PC-3 (cell line): ENCODE results near the gene C1QTNF5. TPM values are rescaled to one million over a fixed set of nuclear protein-coding genes. Genes with fewer than 3 reads are reported as not detected.
A peak's percentile ranks its signal among the peaks of the same experiment; 100 is the strongest.

Experiments used
- ATAC-seq: fragments of 200-7000 bp; cut with Tn5 transposase; 2 replicates; pipeline ENCODE4 v1.9.1; 2020; ENCODE audit warnings: mild to moderate bottlenecking, moderate library complexity
- BruUV-seq: library from RNA; stranded (reverse); fragments of 400-500 nt; replicated peaks from 2 replicates; lab custom pipeline; 2021; lab: Mats Ljungman, UMichigan
- CTCF ChIA-PET: fragments of 300-600 bp; sonication (Branson Sonifier 250); formaldehyde crosslinking; loops from one replicate; lab custom pipeline; 2022; ENCODE audit warnings: antibody characterized with exemption; lab: Charles Lee
- POLR2A ChIA-PET: fragments of 300-600 bp; sonication (Branson Sonifier 250); formaldehyde crosslinking; loops from one replicate; lab custom pipeline; 2022; ENCODE audit warnings: antibody characterized with exemption; ENCODE audit not compliant: unreplicated experiment; lab: Charles Lee
- DNase-seq: peaks from one replicate; pipeline ENCODE4 v3.0.0-alpha.2; 2015
- H2AFZ ChIP-seq: fragments of 300-600 bp; sonication (generic); 2 replicates; pipeline ENCODE4 v1.6.0; 2016; ENCODE audit warnings: antibody characterized with exemption, low read length
- H3F3A ChIP-seq: fragments of 300-600 bp; sonication (generic); one replicate; pipeline ENCODE4 v1.6.0; 2017; ENCODE audit warnings: antibody characterized with exemption, low read length, control low read depth, mild to moderate bottlenecking; ENCODE audit not compliant: unreplicated experiment
- H3K27ac ChIP-seq: fragments of 300-600 bp; sonication (generic); 2 replicates; pipeline ENCODE4 v1.5.1; 2016; ENCODE audit warnings: mild to moderate bottlenecking, low read length
- H3K27me3 ChIP-seq: fragments of 300-600 bp; sonication (generic); 2 replicates; pipeline ENCODE4 v1.6.1; 2016; ENCODE audit warnings: low read length, mixed read lengths
- H3K36me3 ChIP-seq: fragments of 300-600 bp; sonication (generic); 2 replicates; pipeline ENCODE4 v1.6.1; 2016; ENCODE audit warnings: low read depth, mixed run types, low read length, mixed read lengths
- H3K4me1 ChIP-seq: fragments of 300-600 bp; sonication (generic); 2 replicates; pipeline ENCODE4 v1.5.1; 2016; ENCODE audit warnings: low read length; ENCODE audit not compliant: insufficient read depth
- H3K4me2 ChIP-seq: fragments of 300-600 bp; sonication (generic); 2 replicates; pipeline ENCODE4 v1.6.0; 2016; ENCODE audit warnings: low read length
- H3K4me3 ChIP-seq: fragments of 300-600 bp; sonication (generic); 2 replicates; pipeline ENCODE4 v1.5.1; 2016; ENCODE audit warnings: mild to moderate bottlenecking, low read length, mixed read lengths
- H3K79me2 ChIP-seq: fragments of 300-600 bp; sonication (generic); 2 replicates; pipeline ENCODE4 v1.6.1; 2017; ENCODE audit warnings: low read length, mixed read lengths
- H3K9ac ChIP-seq: fragments of 300-600 bp; sonication (generic); 2 replicates; pipeline ENCODE4 v1.6.0; 2016; ENCODE audit warnings: mild to moderate bottlenecking, low read length
- H3K9me2 ChIP-seq: fragments of 300-600 bp; sonication (generic); replicated peaks from 2 replicates; pipeline ENCODE4 v1.6.1; 2016; ENCODE audit warnings: mixed run types, low read length, mixed read lengths
- H3K9me3 ChIP-seq: fragments of 300-600 bp; sonication (generic); 2 replicates; pipeline ENCODE4 v1.6.1; 2016; ENCODE audit warnings: low read length, mixed read lengths
- H4K20me1 ChIP-seq: fragments of 300-600 bp; sonication (generic); 2 replicates; pipeline ENCODE4 v1.6.1; 2016; ENCODE audit warnings: low read length, mixed read lengths
- CTCF ChIP-seq: fragments of 300-600 bp; sonication (generic); conservative IDR thresholded peaks from 2 replicates; pipeline ENCODE4 v1.5.1; 2017; ENCODE audit warnings: antibody characterized with exemption, low read depth, mild to moderate bottlenecking, low read length
- EZH2 ChIP-seq: fragments of 300-600 bp; sonication (generic); IDR thresholded peaks from one replicate; pipeline ENCODE4 v1.6.1; 2017; ENCODE audit warnings: antibody characterized with exemption, mild to moderate bottlenecking, low read length; ENCODE audit not compliant: unreplicated experiment
- EZH2phosphoT487 ChIP-seq: fragments of 300-600 bp; sonication (generic); IDR thresholded peaks from 2 replicates; pipeline ENCODE4 v1.6.1; 2018; ENCODE audit warnings: mild to moderate bottlenecking, antibody characterized with exemption, low read length, borderline replicate concordance
- intact Hi-C: fragments of 100-400 bp; cut with micrococcal nuclease; formaldehyde crosslinking; loops from 2 replicates; pipeline ENCODE4 v1.9.0; 2023
- total RNA-seq: library from RNA; depleted of rRNA; stranded (reverse); fragments of >200 nt; gene quantifications from 2 replicates; pipeline ENCODE4 v1.2.3, GENCODE V29; 2014

The C1QTNF5 gene
- total RNA-seq, 1 experiment from 2014 or later: 2.0 TPM

GRCh38 chr11:119324189-119324588 is 16.5 kb downstream of the C1QTNF5 start:
- DNase-seq (no peak), ATAC-seq (no peak)
- H3K27me3 ChIP-seq: no peaks in the 10 kb centered on the region
- H3K4me2 ChIP-seq: no peak overlapping the region
- POLR2A ChIA-PET: interaction anchor here (1.0 kb wide), 1 partner anchor 14 kb away, joined by 3 read pairs; no protein-coding TSS in a partner anchor
- no peaks in the 10 kb centered on the region for H3K79me2 ChIP-seq
- no peaks in the 10 kb centered on the region for H3K36me3 ChIP-seq
- no peak overlapping the region for H2AFZ ChIP-seq
- no peaks in the 10 kb centered on the region for H3K9me3 ChIP-seq
- CTCF ChIA-PET: interaction anchor here (0.7 to 1.3 kb wide), 3 partner anchors 14 to 146 kb away, joined by 3 to 6 read pairs (median 3); no protein-coding TSS in a partner anchor
- intact Hi-C loops: loop anchor here (5.0 to 10.0 kb wide), 2 partner anchors 117 to 159 kb away; partner anchors contain the start of genes CBL and NLRX1
- no peaks in the 10 kb centered on the region for H4K20me1 ChIP-seq
- no peaks in the 10 kb centered on the region for H3F3A ChIP-seq
- peaks cover 15% of the 10 kb centered on the region for H3K4me1 ChIP-seq
- TF ChIP-seq EZH2 (no peak), EZH2phosphoT487 (no peak), CTCF (no peak)
- H3K27ac ChIP-seq: no peak overlapping the region
- H3K9ac ChIP-seq: no peak overlapping the region
- H3K9me2 ChIP-seq: no peaks in the 10 kb centered on the region
- no TSS peak for BruUV-seq
- H3K4me3 ChIP-seq: no peak overlapping the region

- H3F3A ChIP-seq: no peaks in the 10 kb centered on the region
- no TSS peak for BruUV-seq
- CTCF ChIA-PET: interaction anchor here (1.2 to 1.3 kb wide), 2 partner anchors 14 to 39 kb away, joined by 3 to 6 read pairs; no protein-coding TSS in a partner anchor
These were observed 17.1 kb downstream of the C1QTNF5 start for GRCh38 chr11:119323532-119324033.

More at GRCh38 chr11:119323532-119324033, 17.1 kb downstream of the C1QTNF5 start:
- no peaks in the 10 kb centered on the region for H3K36me3 ChIP-seq
- H3K27me3 ChIP-seq: no peaks in the 10 kb centered on the region
- H3K9ac ChIP-seq: no peak overlapping the region
- POLR2A ChIA-PET: interaction anchor here (1.0 kb wide), 1 partner anchor 15 kb away, joined by 3 read pairs; no protein-coding TSS in a partner anchor
- no peak overlapping the region for H3K4me2 ChIP-seq
- H2AFZ ChIP-seq: no peak overlapping the region
- H3K4me1 ChIP-seq: peaks cover 21% of the 10 kb centered on the region
- DNase-seq (peak; percentile 86), ATAC-seq (0 out of 2 replicates have a peak, but pooled peaks have one; percentile 4)
- no peaks in the 10 kb centered on the region for H3K9me2 ChIP-seq
- no peaks in the 10 kb centered on the region for H3K9me3 ChIP-seq
- H3K27ac ChIP-seq: no peak overlapping the region
- no peaks in the 10 kb centered on the region for H4K20me1 ChIP-seq
- H3K4me3 ChIP-seq: no peak overlapping the region
- H3K79me2 ChIP-seq: no peaks in the 10 kb centered on the region
- TF ChIP-seq CTCF (peak; percentile 95), EZH2 (no peak)
- intact Hi-C loops: loop anchor here (1.0 to 10.0 kb wide), 3 partner anchors 11 to 159 kb away; partner anchors contain the start of genes CBL, NLRX1 and RNF26
